OCI-LY3 (cell line): Measurements from ENCODE around the gene MSANTD3.

Source experiments
- H2AFZ ChIP-seq: fragments of 200-600, 300-600 bp; shearing (Covaris generic); 2 replicates; pipeline ENCODE4 v1.6.0; 2014; ENCODE audit warnings: antibody characterized with exemption, low read depth, low read length
- H3K27ac ChIP-seq: fragments of 200-600, 300-600 bp; sonication (generic); 2 replicates; pipeline ENCODE4 v1.5.1; 2014; ENCODE audit warnings: mild to moderate bottlenecking, low read length, moderate library complexity, mixed read lengths
- H3K27me3 ChIP-seq: fragments of 200-600, 300-600 bp; sonication (generic); 2 replicates; pipeline ENCODE4 v1.6.1; 2014; ENCODE audit warnings: low read depth, low read length, mixed read lengths
- H3K36me3 ChIP-seq: fragments of 200-600, 300-600 bp; sonication (generic); replicated peaks from 2 replicates; pipeline ENCODE3; 2014; ENCODE audit warnings: low read depth, low read length, mixed read lengths
- H3K4me1 ChIP-seq: fragments of 300-600, 200-600 bp; sonication (generic); 2 replicates; pipeline ENCODE4 v1.6.1; 2014; ENCODE audit warnings: low read length, mixed read lengths
- H3K4me2 ChIP-seq: fragments of 200-600, 300-600 bp; sonication (generic); 2 replicates; pipeline ENCODE4 v1.6.1; 2014; ENCODE audit warnings: low read length, mixed read lengths
- H3K4me3 ChIP-seq: fragments of 300-600, 200-600 bp; sonication (generic); 2 replicates; pipeline ENCODE4 v1.5.1; 2014; ENCODE audit warnings: antibody characterized with exemption, mild to moderate bottlenecking, low read length, moderate library complexity
- H3K79me2 ChIP-seq: fragments of 300-600, 200-600 bp; shearing (Covaris generic); 2 replicates; pipeline ENCODE4 v1.6.1; 2014; ENCODE audit warnings: mild to moderate bottlenecking, low read length, mixed read lengths
- H3K9ac ChIP-seq: fragments of 300-600, 200-600 bp; shearing (Covaris generic); 2 replicates; pipeline ENCODE4 v1.6.0; 2014; ENCODE audit warnings: mild to moderate bottlenecking, low read length, moderate library complexity
- H3K9me3 ChIP-seq: fragments of 200-600, 300-600 bp; shearing (Covaris generic); 2 replicates; pipeline ENCODE4 v1.6.1; 2014; ENCODE audit warnings: low read length, mixed read lengths; ENCODE audit not compliant: insufficient read depth
- H4K20me1 ChIP-seq: fragments of 200-600, 300-600 bp; sonication (generic); 2 replicates; pipeline ENCODE4 v1.6.1; 2016; ENCODE audit warnings: low read length, mixed read lengths; ENCODE audit not compliant: insufficient read depth
- CTCF ChIP-seq: fragments of 200-600, 300-600 bp; sonication (generic); IDR thresholded peaks from 2 replicates; pipeline ENCODE4 v1.5.1; 2014; ENCODE audit warnings: antibody characterized with exemption, low read length, low read depth
- EZH2phosphoT487 ChIP-seq: fragments of 200-600 bp; shearing (Covaris generic); IDR thresholded peaks from 2 replicates; pipeline ENCODE4 v1.6.1; 2018; ENCODE audit warnings: antibody characterized with exemption, mixed run types, low read depth

Gene MSANTD3

GRCh38 chr9:100447041-100447440 lies 20.1 kb downstream of the MSANTD3 start:
- peaks cover 4% of the 10 kb centered on the region for H3K36me3 ChIP-seq
- H4K20me1 ChIP-seq: no peaks in the 10 kb centered on the region
- H3K9me3 ChIP-seq: no peaks in the 10 kb centered on the region
- TF ChIP-seq EZH2phosphoT487: no peak
- no peak for TF ChIP-seq CTCF
- no peaks in the 10 kb centered on the region for H3K27me3 ChIP-seq
- no peaks in the 10 kb centered on the region for H3K79me2 ChIP-seq
- no peak overlapping the region for H3K4me2 ChIP-seq
- H3K4me1 ChIP-seq: no peaks in the 10 kb centered on the region
- no peak overlapping the region for H2AFZ ChIP-seq
- H3K4me3 ChIP-seq: no peak overlapping the region
- H3K9ac ChIP-seq: no peak overlapping the region
- no peak overlapping the region for H3K27ac ChIP-seq

GRCh38 chr9:100448266-100448665 lies 21.3 kb downstream of the MSANTD3 start:
- H4K20me1 ChIP-seq: no peaks in the 10 kb centered on the region
- H3K27me3 ChIP-seq: no peaks in the 10 kb centered on the region
- H3K4me2 ChIP-seq: no peak overlapping the region
- H3K27ac ChIP-seq: no peak overlapping the region
- peaks cover 11% of the 10 kb centered on the region for H3K36me3 ChIP-seq
- H3K4me1 ChIP-seq: no peaks in the 10 kb centered on the region
- H3K79me2 ChIP-seq: no peaks in the 10 kb centered on the region
- H3K9me3 ChIP-seq: no peaks in the 10 kb centered on the region
- H2AFZ ChIP-seq: no peak overlapping the region
- H3K4me3 ChIP-seq: no peak overlapping the region
- H3K9ac ChIP-seq: no peak overlapping the region
- no peak for TF ChIP-seq EZH2phosphoT487
- no peak for TF ChIP-seq CTCF

GRCh38 chr9:100449420-100449819 lies 22.5 kb downstream of the MSANTD3 start:
- Histone ChIP-seq H3K9ac (no peak overlapping the region), H4K20me1 (no peaks in the 10 kb centered on the region), H3K36me3 (peaks cover 14% of the 10 kb centered on the region), H3K27ac (no peak overlapping the region), H3K27me3 (no peaks in the 10 kb centered on the region), H2AFZ (no peak overlapping the region), H3K4me2 (no peak overlapping the region), H3K4me3 (no peak overlapping the region), H3K79me2 (no peaks in the 10 kb centered on the region), H3K4me1 (no peaks in the 10 kb centered on the region), H3K9me3 (no peaks in the 10 kb centered on the region)
- TF ChIP-seq CTCF (no peak), EZH2phosphoT487 (no peak)

- H3K27me3 ChIP-seq: no peaks in the 10 kb centered on the region
- no peaks in the 10 kb centered on the region for H3K4me1 ChIP-seq
- no peaks in the 10 kb centered on the region for H3K9me3 ChIP-seq
- no peak overlapping the region for H2AFZ ChIP-seq
- H4K20me1 ChIP-seq: no peaks in the 10 kb centered on the region
- no peak overlapping the region for H3K9ac ChIP-seq
- H3K4me2 ChIP-seq: no peak overlapping the region
- H3K36me3 ChIP-seq: peaks cover 9% of the 10 kb centered on the region
- H3K79me2 ChIP-seq: no peaks in the 10 kb centered on the region
- no peak for TF ChIP-seq EZH2phosphoT487
- no peak for TF ChIP-seq CTCF
- H3K4me3 ChIP-seq: no peak overlapping the region
- no peak overlapping the region for H3K27ac ChIP-seq
Observed at GRCh38 chr9:100452894-100453293, 26.0 kb downstream of the MSANTD3 start.
